Activated CD8-positive, alpha-beta T cell treated with anti-CD3 and anti-CD28 coated beads for 36 hours (primary cell): ENCODE data around the gene PYCARD. TPM values are rescaled to one million over a fixed set of nuclear protein-coding genes. Genes with fewer than 3 reads are reported as not detected.
"Not testable (repeated sequence)": the region's sequence is repeated elsewhere in the genome, so short reads cannot be mapped to it uniquely, and the experiment has no call there.

Experiments used
- ATAC-seq: fragments of 200-7000 bp; cut with Tn5 transposase; one replicate; pipeline ENCODE4 v1.10.0; 2021; ENCODE audit warnings: mild to moderate bottlenecking, moderate library complexity
- CTCF ChIA-PET: fragments of 350-600 bp; sonication (Branson Sonifier 250); formaldehyde crosslinking; loops from one replicate; lab custom pipeline; 2021; ENCODE audit warnings: antibody characterized with exemption; lab: Charles Lee
- POLR2A ChIA-PET: fragments of 350-600 bp; sonication (Branson Sonifier 250); formaldehyde crosslinking; loops from one replicate; lab custom pipeline; 2021; ENCODE audit warnings: antibody characterized with exemption; lab: Charles Lee
- DNase-seq: peaks from one replicate; pipeline ENCODE4 v3.0.0-alpha.2; 2020
- H3K27ac Mint-ChIP-seq: one replicate; pipeline ENCODE4 v1.8.0; 2021; ENCODE audit warnings: mild to moderate bottlenecking, mixed read lengths
- H3K27me3 Mint-ChIP-seq: one replicate; pipeline ENCODE4 v1.8.0; 2021; ENCODE audit warnings: mixed read lengths
- H3K36me3 Mint-ChIP-seq: one replicate; pipeline ENCODE4 v1.8.0; 2021; ENCODE audit warnings: low read depth, mixed read lengths
- H3K4me1 Mint-ChIP-seq: one replicate; pipeline ENCODE4 v1.8.0; 2021; ENCODE audit warnings: low read depth, mixed read lengths
- H3K4me3 Mint-ChIP-seq: one replicate; pipeline ENCODE4 v1.8.0; 2021; ENCODE audit warnings: mild to moderate bottlenecking, moderate library complexity, mixed read lengths
- H3K9me3 Mint-ChIP-seq: one replicate; pipeline ENCODE4 v1.8.0; 2021; ENCODE audit warnings: mixed read lengths
- CTCF ChIP-seq: fragments of 200-600 bp; IDR thresholded peaks from one replicate; pipeline ENCODE4 v1.8.0; 2022; ENCODE audit warnings: antibody characterized with exemption, mild to moderate bottlenecking
- intact Hi-C: fragments of 100-400 bp; cut with micrococcal nuclease; formaldehyde crosslinking; loops from one replicate; pipeline ENCODE4 v1.10.0; 2022
- total RNA-seq, 2 experiments: library from RNA; stranded (reverse); gene quantifications; one replicate each; pipeline ENCODE4 v1.2.3, GENCODE V29; 2021

Gene PYCARD
- total RNA-seq, 2 experiments from 2014 or later = 5.9 to 6.1 TPM

DNA sequence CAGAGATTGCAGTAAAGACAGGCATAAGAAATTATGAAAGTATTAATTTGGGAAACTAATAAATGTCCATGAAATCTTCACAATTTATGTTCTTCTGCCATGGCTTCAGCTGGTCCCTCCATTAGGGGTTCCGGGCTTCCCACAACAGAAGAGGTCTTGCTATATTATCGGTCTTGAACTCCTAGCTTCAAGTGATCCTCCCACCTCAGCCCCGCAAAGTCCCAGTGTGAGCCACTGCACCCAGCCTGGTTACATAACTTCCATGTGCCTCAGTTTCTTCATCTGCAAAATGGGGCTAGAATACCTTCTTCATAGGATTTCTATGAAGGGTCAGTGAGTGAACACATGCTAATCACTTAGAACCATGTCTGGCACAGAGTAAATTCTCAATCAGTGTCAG lies 43.7 kb upstream of the PYCARD start:
- Mint-ChIP-seq H3K4me3 (no peak overlapping the region), H3K27ac (no peak overlapping the region), H3K9me3 (no peaks in the 10 kb centered on the region), H3K36me3 (no peaks in the 10 kb centered on the region), H3K27me3 (no peaks in the 10 kb centered on the region), H3K4me1 (peaks cover 14% of the 10 kb centered on the region)
- no peak for TF ChIP-seq CTCF
- DNase-seq (no peak), ATAC-seq (no peak)
- ChIA-PET CTCF (no interaction called here), POLR2A (no interaction called here)
- intact Hi-C loops = no loop called here

DNA sequence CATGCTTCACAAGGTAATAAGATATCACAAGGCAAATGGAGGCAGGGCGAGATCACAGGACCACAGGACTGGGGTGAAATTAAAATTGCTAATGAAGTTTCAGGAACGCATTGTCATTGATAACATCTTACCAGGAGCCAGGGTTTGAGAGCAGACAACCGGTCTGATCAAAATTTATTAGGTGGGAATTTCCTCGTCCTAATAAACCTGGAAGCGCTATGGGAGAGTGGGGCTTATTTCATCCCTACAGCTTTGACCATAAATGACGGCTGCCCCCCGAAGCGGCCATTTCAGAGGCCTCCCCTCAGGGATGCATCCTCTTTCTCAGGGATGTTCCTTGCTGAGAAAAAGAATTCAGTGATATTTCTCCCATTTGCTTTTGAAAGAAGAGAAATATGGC lies 43.0 kb upstream of the PYCARD start:
- POLR2A ChIA-PET, intact Hi-C loops, ATAC-seq: not testable (repeated sequence)

DNA sequence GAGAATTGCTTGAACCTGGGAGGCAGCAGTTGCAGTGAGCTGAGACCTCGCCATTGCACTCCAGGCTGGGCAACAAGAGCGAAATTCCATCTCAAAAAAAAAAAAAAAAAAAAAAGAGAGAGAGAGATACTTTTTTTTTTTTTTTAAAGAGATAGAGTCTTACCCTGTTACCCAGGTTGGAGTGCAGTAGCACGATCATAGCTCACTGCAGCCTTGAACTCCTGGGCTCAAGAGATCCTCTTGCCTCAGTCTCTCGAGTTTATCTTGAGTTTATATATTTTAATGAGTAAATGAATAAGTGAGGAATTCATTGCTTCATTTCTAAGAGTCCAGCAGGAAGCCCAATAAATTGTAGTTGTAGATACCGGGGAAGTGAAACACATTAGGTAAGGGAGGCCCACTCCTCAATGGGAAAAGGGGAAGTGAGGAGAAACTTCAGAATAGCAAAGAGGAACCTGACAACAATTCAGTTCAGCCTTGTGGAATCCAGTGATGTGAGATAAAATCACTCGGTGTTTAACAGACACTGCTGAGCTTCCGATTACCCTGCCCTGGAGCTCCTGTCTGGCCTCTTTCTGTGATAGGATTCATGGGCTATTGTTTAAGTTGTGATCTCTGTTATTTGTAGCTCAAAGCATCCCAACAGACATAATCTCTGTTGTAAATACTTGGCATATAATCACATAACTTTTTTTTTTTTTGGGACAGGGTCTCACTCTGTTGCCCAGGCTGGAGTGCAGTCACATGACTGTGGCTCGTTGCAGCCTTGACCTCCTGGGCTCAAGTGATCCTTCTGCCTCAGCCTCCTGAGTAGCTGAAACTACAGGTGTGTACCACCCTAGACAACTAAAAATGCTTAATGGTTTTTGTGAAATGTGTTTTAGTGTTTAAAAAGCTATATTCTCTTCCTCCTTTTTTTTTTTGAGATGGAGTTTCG lies 41.4 kb upstream of the PYCARD start:
- ChIA-PET CTCF (interaction anchor here (1.2 kb wide), 1 partner anchor 198 kb away, joined by 3 read pairs; the partner anchor contains the start of gene ZNF843), POLR2A (interaction anchor here (0.6 to 1.0 kb wide), 4 partner anchors 29 to 184 kb away, joined by 3 read pairs; partner anchors contain the start of gene COX6A2)
- Mint-ChIP-seq H3K36me3 (no peaks in the 10 kb centered on the region), H3K9me3 (no peaks in the 10 kb centered on the region), H3K4me3 (no peak overlapping the region), H3K27ac (no peak overlapping the region), H3K27me3 (no peaks in the 10 kb centered on the region), H3K4me1 (no peaks in the 10 kb centered on the region)
- no peak for TF ChIP-seq CTCF
- DNase-seq = no peak
- intact Hi-C loops = no loop called here
- ATAC-seq = no peak

More for the DNA sequence above, 43.0 kb upstream of the PYCARD start:
- H3K27me3 Mint-ChIP-seq, H3K36me3 Mint-ChIP-seq, H3K27ac Mint-ChIP-seq, DNase-seq, CTCF ChIA-PET, H3K4me3 Mint-ChIP-seq, H3K4me1 Mint-ChIP-seq, H3K9me3 Mint-ChIP-seq: not testable (repeated sequence)

GRCh38 chr16:31242206-31242605 lies 39.6 kb upstream of the PYCARD start:
- Mint-ChIP-seq H3K9me3 (no peaks in the 10 kb centered on the region), H3K36me3 (no peaks in the 10 kb centered on the region), H3K27ac (no peak overlapping the region), H3K27me3 (no peaks in the 10 kb centered on the region), H3K4me1 (no peaks in the 10 kb centered on the region), H3K4me3 (no peak overlapping the region)
- TF ChIP-seq CTCF = no peak
- intact Hi-C loops = no loop called here
- ATAC-seq = no peak
- ChIA-PET CTCF (no interaction called here), POLR2A (no interaction called here)
- no peak for DNase-seq

GRCh38 chr16:31238041-31238440 lies 35.5 kb upstream of the PYCARD start:
- Mint-ChIP-seq H3K36me3 (no peaks in the 10 kb centered on the region), H3K27ac (no peak overlapping the region), H3K27me3 (no peaks in the 10 kb centered on the region), H3K4me3 (no peak overlapping the region), H3K9me3 (no peaks in the 10 kb centered on the region), H3K4me1 (no peaks in the 10 kb centered on the region)
- POLR2A ChIA-PET = no interaction called here
- DNase-seq (no peak), ATAC-seq (no peak)
- CTCF ChIA-PET = interaction anchor here (1.0 kb wide), 1 partner anchor 21 kb away, joined by 3 read pairs; no protein-coding TSS in a partner anchor
- no peak for TF ChIP-seq CTCF
- intact Hi-C loops = no loop called here
